Mucosa of descending colon (tissue), 3 donors: Measurements from ENCODE around the gene PGAP3. TPM values are rescaled to one million over a fixed set of nuclear protein-coding genes. Genes with fewer than 3 reads are reported as not detected.
A peak's percentile ranks its signal among the peaks of the same experiment; 100 is the strongest.

Experiments used
- ATAC-seq: fragments of 200-7000 bp; cut with Tn5 transposase; one replicate; pipeline ENCODE4 v1.9.1; 2020; ENCODE audit warnings: mild to moderate bottlenecking, moderate library complexity
- DNase-seq, 3 donors: peaks; one replicate each; pipeline ENCODE4 v3.0.0-alpha.2; 2020
- H3K36me3 ChIP-seq: fragments of 200-600 bp; one replicate; pipeline ENCODE4 v1.8.0; 2021; ENCODE audit warnings: low read depth, mild to moderate bottlenecking
- H3K4me1 ChIP-seq: fragments of 200-600 bp; one replicate; pipeline ENCODE4 v1.8.0; 2021; ENCODE audit warnings: low read depth, mild to moderate bottlenecking
- H3K4me3 ChIP-seq: fragments of 200-600 bp; one replicate; pipeline ENCODE4 v1.8.0; 2021; ENCODE audit warnings: mild to moderate bottlenecking
- H3K9me3 ChIP-seq: fragments of 200-600 bp; one replicate; pipeline ENCODE4 v1.8.0; 2021; ENCODE audit warnings: mild to moderate bottlenecking
- CTCF ChIP-seq: fragments of 200-600 bp; IDR thresholded peaks from one replicate; pipeline ENCODE4 v1.8.0; 2022; ENCODE audit warnings: antibody characterized with exemption, mild to moderate bottlenecking
- intact Hi-C, 2 donors: fragments of 100-400 bp; cut with DNase I in 1 of 2; cut with micrococcal nuclease in 1 of 2; formaldehyde crosslinking; loops; one replicate each; pipeline versions ENCODE4 v1.11.0 to v1.11.1; 2022; cut with DNase I, micrococcal nuclease
- total RNA-seq, 3 donors: library from RNA; stranded (reverse); fragmentation: NEBNext Ultra II Directional in 2 of 3; extraction: Animal tissue kit (Norgen Biotek cat#: 25700) in 2 of 3; gene quantifications; one replicate each; pipeline versions ENCODE4 v1.2.1 to v1.2.4, GENCODE V29; 2021 to 2023
- donor health status: DM: no; HTN: no; CAD: no; lungs with moderate emphysema.
- donor health status: DM: no; HTN: no; CAD: no.
- donor health status: DM: no; HTN: yes; CAD: no.

Gene PGAP3
- total RNA-seq, 3 donors from 2014 or later: 27.7 to 74.6 (median 47.9) TPM

- no peaks in the 10 kb centered on the region for H3K36me3 ChIP-seq
- no peak within 1 kb of the TSS for H3K4me3 ChIP-seq
- TF ChIP-seq CTCF: no peak
- ATAC-seq (no peak), DNase-seq (peak in 1 of 3 donors; percentile 17)
- intact Hi-C loops: no loop called here
- H3K9me3 ChIP-seq: no peaks in the 10 kb centered on the region
- peaks cover 37% of the 10 kb centered on the region for H3K4me1 ChIP-seq
These were observed 23.0 kb downstream of the PGAP3 start, which contains the start of gene TCAP for GRCh38 chr17:39664581-39665561. TCAP (plus strand) TSS chr17:39665349; CDS start chr17:39665360, 11 bp downstream.

- H3K4me3 ChIP-seq: no peak overlapping the region
- peaks cover 37% of the 10 kb centered on the region for H3K4me1 ChIP-seq
- ATAC-seq (peak; percentile 62), DNase-seq (peak; percentile 62 to 79 (median 77))
- no peak for TF ChIP-seq CTCF
- H3K9me3 ChIP-seq: no peaks in the 10 kb centered on the region
- intact Hi-C loops: no loop called here
- H3K36me3 ChIP-seq: no peaks in the 10 kb centered on the region
These were observed 23.9 kb downstream of the PGAP3 start for GRCh38 chr17:39663688-39664580.

DNA sequence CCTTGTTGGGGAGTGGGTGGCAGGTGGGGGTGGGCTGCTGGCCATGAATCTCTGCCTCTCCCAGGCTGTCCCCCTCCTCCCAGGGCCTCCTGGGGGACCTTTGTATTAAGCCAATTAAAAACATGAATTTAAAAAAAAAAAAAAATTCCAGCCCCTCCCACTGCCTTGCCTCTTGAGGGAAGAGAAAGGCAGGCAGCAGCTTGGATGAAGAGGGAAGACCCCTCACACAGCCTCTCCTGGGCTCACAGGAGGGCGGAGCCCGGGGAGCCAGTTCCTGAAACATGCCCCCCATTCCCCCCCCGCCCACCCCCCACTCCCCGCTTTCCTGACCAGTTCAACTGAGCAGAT lies 24.5 kb downstream of the PGAP3 start:
- intact Hi-C loops: no loop called here
- Histone ChIP-seq H3K4me1 (peaks cover 33% of the 10 kb centered on the region), H3K4me3 (no peak overlapping the region), H3K9me3 (no peaks in the 10 kb centered on the region), H3K36me3 (no peaks in the 10 kb centered on the region)
- no peak for DNase-seq
- TF ChIP-seq CTCF: no peak
- ATAC-seq: no peak

DNA sequence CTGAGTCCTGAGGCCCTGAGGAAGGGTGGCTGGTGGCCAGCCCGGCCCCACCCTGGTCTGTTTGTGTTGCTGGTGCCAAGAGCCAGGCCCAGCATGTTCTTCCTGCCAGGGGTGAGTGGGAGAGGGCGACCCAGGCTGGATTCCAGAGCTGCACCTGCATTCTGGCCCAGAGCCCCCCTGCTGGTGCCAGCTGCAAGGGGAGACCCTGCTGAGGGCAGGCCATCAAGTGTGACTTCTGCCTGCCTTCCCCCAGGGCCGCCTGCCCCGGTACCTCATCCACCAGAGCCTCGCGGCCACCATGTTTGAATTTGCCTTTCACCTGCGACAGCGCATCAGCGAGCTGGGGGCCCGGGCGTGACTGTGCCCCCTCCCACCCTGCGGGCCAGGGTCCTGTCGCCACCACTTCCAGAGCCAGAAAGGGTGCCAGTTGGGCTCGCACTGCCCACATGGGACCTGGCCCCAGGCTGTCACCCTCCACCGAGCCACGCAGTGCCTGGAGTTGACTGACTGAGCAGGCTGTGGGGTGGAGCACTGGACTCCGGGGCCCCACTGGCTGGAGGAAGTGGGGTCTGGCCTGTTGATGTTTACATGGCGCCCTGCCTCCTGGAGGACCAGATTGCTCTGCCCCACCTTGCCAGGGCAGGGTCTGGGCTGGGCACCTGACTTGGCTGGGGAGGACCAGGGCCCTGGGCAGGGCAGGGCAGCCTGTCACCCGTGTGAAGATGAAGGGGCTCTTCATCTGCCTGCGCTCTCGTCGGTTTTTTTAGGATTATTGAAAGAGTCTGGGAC lies 25.1 kb downstream of the PGAP3 start:
- Histone ChIP-seq H3K4me1 (peaks cover 29% of the 10 kb centered on the region), H3K4me3 (no peak overlapping the region), H3K9me3 (no peaks in the 10 kb centered on the region), H3K36me3 (no peaks in the 10 kb centered on the region)
- TF ChIP-seq CTCF: no peak
- intact Hi-C loops: no loop called here
- DNase-seq (peak; percentile 79 to 82 (median 80)), ATAC-seq (peak; percentile 71)
